Osteoblast (primary cell): ENCODE data around the gene RAB3A. TPM values are rescaled to one million over a fixed set of nuclear protein-coding genes. Genes with fewer than 3 reads are reported as not detected.

Experiments
- DNase-seq: peaks from one replicate; pipeline ENCODE4 v3.0.0; 2011; ENCODE audit warnings: low spot score, mixed read lengths; ENCODE audit not compliant: insufficient read length; ENCODE audit errors: missing footprints
- H2AFZ ChIP-seq: 2 replicates; pipeline ENCODE4 v1.6.0; 2011; ENCODE audit warnings: mild to moderate bottlenecking, low read length
- H3K27ac ChIP-seq: 2 replicates; pipeline ENCODE4 v1.5.1; 2011; ENCODE audit warnings: mild to moderate bottlenecking, low read depth, low read length, moderate library complexity
- H3K27me3 ChIP-seq: 2 replicates; pipeline ENCODE4 v1.6.0; 2012; ENCODE audit warnings: mild to moderate bottlenecking, control low read depth, inconsistent platforms, low read length, moderate library complexity; ENCODE audit not compliant: insufficient read depth
- H3K36me3 ChIP-seq: 2 replicates; pipeline ENCODE4 v1.5.1; 2011; ENCODE audit warnings: mild to moderate bottlenecking, low read length, control low read depth, moderate library complexity; ENCODE audit not compliant: insufficient read depth
- H3K4me1 ChIP-seq: 2 replicates; pipeline ENCODE4 v1.5.1; 2011; ENCODE audit warnings: mild to moderate bottlenecking, low read length, control low read depth, moderate library complexity; ENCODE audit not compliant: insufficient read depth
- H3K4me2 ChIP-seq: 2 replicates; pipeline ENCODE4 v1.6.0; 2011; ENCODE audit warnings: mild to moderate bottlenecking, low read length; ENCODE audit not compliant: insufficient read depth
- H3K4me3 ChIP-seq: fragments of 200-600 bp; sonication (generic); 3 replicates; pipeline ENCODE4 v1.5.1; 2012; ENCODE audit warnings: mild to moderate bottlenecking, low read length, inconsistent platforms; ENCODE audit not compliant: insufficient read depth
- H3K79me2 ChIP-seq: 2 replicates; pipeline ENCODE4 v1.6.0; 2012; ENCODE audit warnings: mild to moderate bottlenecking, low read length, control low read depth, inconsistent platforms; ENCODE audit not compliant: insufficient read depth
- H3K9me3 ChIP-seq: 2 replicates; pipeline ENCODE4 v1.5.1; 2011; ENCODE audit warnings: low read depth, low read length, control low read depth
- H4K20me1 ChIP-seq: 2 replicates; pipeline ENCODE4 v1.6.0; 2012; ENCODE audit warnings: mild to moderate bottlenecking, low read length, control low read depth; ENCODE audit not compliant: insufficient read depth
- CTCF ChIP-seq: IDR thresholded peaks from 2 replicates; pipeline ENCODE4 v1.5.1; 2011; ENCODE audit warnings: mild to moderate bottlenecking, low read depth, low read length, moderate library complexity; ENCODE audit errors: extremely low read depth
- total RNA-seq: library from RNA; depleted of rRNA; stranded (reverse); fragments of >200 nt; gene quantifications from 2 replicates; pipeline ENCODE4 v1.2.3, GENCODE V29; 2012

The RAB3A gene
- total RNA-seq, 1 donor = 0.72 TPM

- H3K27ac ChIP-seq = no peak overlapping the region
- no peaks in the 10 kb centered on the region for H3K9me3 ChIP-seq
- H3K4me1 ChIP-seq = peaks cover 17% of the 10 kb centered on the region
- peaks cover 18% of the 10 kb centered on the region for H3K36me3 ChIP-seq
- DNase-seq = no peak
- H2AFZ ChIP-seq = no peak overlapping the region
- no peak overlapping the region for H3K4me2 ChIP-seq
- no peak for TF ChIP-seq CTCF
- no peaks in the 10 kb centered on the region for H3K27me3 ChIP-seq
- H3K4me3 ChIP-seq = no peak overlapping the region
- peaks cover 8% of the 10 kb centered on the region for H4K20me1 ChIP-seq
- peaks cover 11% of the 10 kb centered on the region for H3K79me2 ChIP-seq
Observed at GRCh38 chr19:18197941-18198340, 5.9 kb downstream of the RAB3A start.

GRCh38 chr19:18197306-18197705 is 6.5 kb downstream of the RAB3A start:
- peaks cover 6% of the 10 kb centered on the region for H3K79me2 ChIP-seq
- DNase-seq = peak; percentile 18
- H3K27me3 ChIP-seq = no peaks in the 10 kb centered on the region
- no peak overlapping the region for H3K4me3 ChIP-seq
- no peak overlapping the region for H2AFZ ChIP-seq
- no peaks in the 10 kb centered on the region for H3K9me3 ChIP-seq
- peaks cover 2% of the 10 kb centered on the region for H4K20me1 ChIP-seq
- H3K27ac ChIP-seq = no peak overlapping the region
- H3K4me2 ChIP-seq = no peak overlapping the region
- peaks cover 15% of the 10 kb centered on the region for H3K4me1 ChIP-seq
- H3K36me3 ChIP-seq = peaks cover 18% of the 10 kb centered on the region
- TF ChIP-seq CTCF = no peak

- no peak for DNase-seq
- Histone ChIP-seq H3K36me3 (peaks cover 18% of the 10 kb centered on the region), H4K20me1 (no peaks in the 10 kb centered on the region)
Observed at GRCh38 chr19:18196511-18196845, 7.4 kb downstream of the RAB3A start.

More at GRCh38 chr19:18196511-18196845, 7.4 kb downstream of the RAB3A start:
- H3K27ac ChIP-seq = no peak overlapping the region
- H3K4me3 ChIP-seq = no peak overlapping the region
- no peak overlapping the region for H3K4me2 ChIP-seq
- H3K4me1 ChIP-seq = peaks cover 19% of the 10 kb centered on the region
- H2AFZ ChIP-seq = no peak overlapping the region
- no peak for TF ChIP-seq CTCF
- no peaks in the 10 kb centered on the region for H3K9me3 ChIP-seq
- peaks cover 3% of the 10 kb centered on the region for H3K79me2 ChIP-seq
- no peaks in the 10 kb centered on the region for H3K27me3 ChIP-seq
